ENCODE measurements around the gene KIAA1755. TPM values are rescaled to one million over a fixed set of nuclear protein-coding genes. Genes with fewer than 3 reads are reported as not detected.

Gene KIAA1755
- total RNA-seq, 3 donors from 2014 or later: not detected

GRCh38 chr20:38278763-38279162 lies 18.2 kb upstream of the KIAA1755 start:
- Mint-ChIP-seq H3K4me1 (ENCODE audit: low read depth) (no peaks in the 10 kb centered on the region), H3K27me3 (ENCODE audit: low read depth) (no peaks in the 10 kb centered on the region), H3K4me3 (no peak overlapping the region), H3K9me3 (no peaks in the 10 kb centered on the region), H3K36me3 (ENCODE audit: insufficient read depth) (no peaks in the 10 kb centered on the region)
- ATAC-seq (no peak), DNase-seq (no peak)

GRCh38 chr20:38278131-38278530 lies 17.6 kb upstream of the KIAA1755 start:
- H3K36me3 Mint-ChIP-seq (ENCODE audit: insufficient read depth): no peaks in the 10 kb centered on the region
- no peaks in the 10 kb centered on the region for H3K27me3 Mint-ChIP-seq (ENCODE audit: low read depth)
- ATAC-seq (no peak), DNase-seq (no peak)
- no peak overlapping the region for H3K4me3 Mint-ChIP-seq
- H3K9me3 Mint-ChIP-seq: no peaks in the 10 kb centered on the region
- H3K4me1 Mint-ChIP-seq (ENCODE audit: low read depth): no peaks in the 10 kb centered on the region

GRCh38 chr20:38277691-38278090 lies 17.2 kb upstream of the KIAA1755 start:
- H3K9me3 Mint-ChIP-seq: no peaks in the 10 kb centered on the region
- H3K4me3 Mint-ChIP-seq: no peak overlapping the region
- H3K4me1 Mint-ChIP-seq (ENCODE audit: low read depth): no peaks in the 10 kb centered on the region
- H3K36me3 Mint-ChIP-seq (ENCODE audit: insufficient read depth): no peaks in the 10 kb centered on the region
- ATAC-seq: no peak
- H3K27me3 Mint-ChIP-seq (ENCODE audit: low read depth): no peaks in the 10 kb centered on the region
- no peak for DNase-seq

GRCh38 chr20:38277285-38277684 lies 16.8 kb upstream of the KIAA1755 start:
- DNase-seq: no peak
- no peak for ATAC-seq
- H3K4me3 Mint-ChIP-seq: no peak overlapping the region

GRCh38 chr20:38275815-38276550 lies 15.4 kb upstream of the KIAA1755 start:
- DNase-seq: no peak
- no peak for ATAC-seq
- Mint-ChIP-seq H3K27me3 (ENCODE audit: low read depth) (peaks cover 4% of the 10 kb centered on the region), H3K9me3 (no peaks in the 10 kb centered on the region), H3K4me1 (ENCODE audit: low read depth) (no peaks in the 10 kb centered on the region), H3K4me3 (no peak overlapping the region), H3K36me3 (ENCODE audit: insufficient read depth) (no peaks in the 10 kb centered on the region)

More at GRCh38 chr20:38277285-38277684, 16.8 kb upstream of the KIAA1755 start:
- H3K9me3 Mint-ChIP-seq: no peaks in the 10 kb centered on the region
- H3K27me3 Mint-ChIP-seq (ENCODE audit: low read depth): no peaks in the 10 kb centered on the region
- no peaks in the 10 kb centered on the region for H3K36me3 Mint-ChIP-seq (ENCODE audit: insufficient read depth)
- no peaks in the 10 kb centered on the region for H3K4me1 Mint-ChIP-seq (ENCODE audit: low read depth)

GRCh38 chr20:38272961-38273360 lies 12.4 kb upstream of the KIAA1755 start:
- no peak overlapping the region for H3K4me3 Mint-ChIP-seq
- no peak for ATAC-seq
- H3K9me3 Mint-ChIP-seq: no peaks in the 10 kb centered on the region
- H3K4me1 Mint-ChIP-seq (ENCODE audit: low read depth): no peaks in the 10 kb centered on the region
- peaks cover 22% of the 10 kb centered on the region for H3K27me3 Mint-ChIP-seq (ENCODE audit: low read depth)
- no peaks in the 10 kb centered on the region for H3K36me3 Mint-ChIP-seq (ENCODE audit: insufficient read depth)
- DNase-seq: no peak

- ATAC-seq: no peak
- no peaks in the 10 kb centered on the region for H3K36me3 Mint-ChIP-seq (ENCODE audit: insufficient read depth)
- H3K4me1 Mint-ChIP-seq (ENCODE audit: low read depth): no peaks in the 10 kb centered on the region
Measured at GRCh38 chr20:38272398-38272797, 11.9 kb upstream of the KIAA1755 start.

GRCh38 chr20:38271608-38272120 lies 11.1 kb upstream of the KIAA1755 start:
- no peak for ATAC-seq
- no peaks in the 10 kb centered on the region for H3K36me3 Mint-ChIP-seq (ENCODE audit: insufficient read depth)
- H3K4me3 Mint-ChIP-seq: no peak overlapping the region
- peaks cover 23% of the 10 kb centered on the region for H3K27me3 Mint-ChIP-seq (ENCODE audit: low read depth)
- H3K9me3 Mint-ChIP-seq: no peaks in the 10 kb centered on the region
- no peaks in the 10 kb centered on the region for H3K4me1 Mint-ChIP-seq (ENCODE audit: low read depth)
- no peak for DNase-seq

More at GRCh38 chr20:38272398-38272797, 11.9 kb upstream of the KIAA1755 start:
- Mint-ChIP-seq H3K27me3 (ENCODE audit: low read depth) (peaks cover 22% of the 10 kb centered on the region), H3K4me3 (no peak overlapping the region), H3K9me3 (no peaks in the 10 kb centered on the region)
- no peak for DNase-seq

GRCh38 chr20:38270869-38271605 lies 10.5 kb upstream of the KIAA1755 start:
- ATAC-seq: no peak
- H3K4me3 Mint-ChIP-seq: no peak overlapping the region
- no peaks in the 10 kb centered on the region for H3K9me3 Mint-ChIP-seq
- H3K27me3 Mint-ChIP-seq (ENCODE audit: low read depth): peaks cover 24% of the 10 kb centered on the region
- no peaks in the 10 kb centered on the region for H3K4me1 Mint-ChIP-seq (ENCODE audit: low read depth)
- no peaks in the 10 kb centered on the region for H3K36me3 Mint-ChIP-seq (ENCODE audit: insufficient read depth)
- DNase-seq: no peak

GRCh38 chr20:38269715-38270114 lies 9.2 kb upstream of the KIAA1755 start:
- Mint-ChIP-seq H3K4me1 (ENCODE audit: low read depth) (no peaks in the 10 kb centered on the region), H3K36me3 (ENCODE audit: insufficient read depth) (no peaks in the 10 kb centered on the region), H3K27me3 (ENCODE audit: low read depth) (peaks cover 26% of the 10 kb centered on the region), H3K9me3 (no peaks in the 10 kb centered on the region), H3K4me3 (no peak overlapping the region)
- ATAC-seq (no peak), DNase-seq (no peak)

- H3K4me1 Mint-ChIP-seq (ENCODE audit: low read depth): no peaks in the 10 kb centered on the region
- DNase-seq (no peak), ATAC-seq (no peak)
- no peaks in the 10 kb centered on the region for H3K9me3 Mint-ChIP-seq
- no peaks in the 10 kb centered on the region for H3K36me3 Mint-ChIP-seq (ENCODE audit: insufficient read depth)
- H3K4me3 Mint-ChIP-seq: no peak overlapping the region
- peaks cover 33% of the 10 kb centered on the region for H3K27me3 Mint-ChIP-seq (ENCODE audit: low read depth)
Measured at GRCh38 chr20:38269040-38269439, 8.5 kb upstream of the KIAA1755 start.

- H3K9me3 Mint-ChIP-seq: no peaks in the 10 kb centered on the region
- H3K4me3 Mint-ChIP-seq: no peak overlapping the region
- peaks cover 40% of the 10 kb centered on the region for H3K27me3 Mint-ChIP-seq (ENCODE audit: low read depth)
- DNase-seq (no peak), ATAC-seq (no peak)
- no peaks in the 10 kb centered on the region for H3K4me1 Mint-ChIP-seq (ENCODE audit: low read depth)
- H3K36me3 Mint-ChIP-seq (ENCODE audit: insufficient read depth): no peaks in the 10 kb centered on the region
Measured at GRCh38 chr20:38267901-38268514, 7.5 kb upstream of the KIAA1755 start.

- no peak for ATAC-seq
- no peaks in the 10 kb centered on the region for H3K9me3 Mint-ChIP-seq
- peaks cover 43% of the 10 kb centered on the region for H3K27me3 Mint-ChIP-seq (ENCODE audit: low read depth)
- no peak for DNase-seq
- H3K4me3 Mint-ChIP-seq: no peak overlapping the region
- no peaks in the 10 kb centered on the region for H3K4me1 Mint-ChIP-seq (ENCODE audit: low read depth)
- H3K36me3 Mint-ChIP-seq (ENCODE audit: insufficient read depth): no peaks in the 10 kb centered on the region
Measured at GRCh38 chr20:38267296-38267695, 6.8 kb upstream of the KIAA1755 start.

- no peak overlapping the region for H3K4me3 Mint-ChIP-seq
- no peaks in the 10 kb centered on the region for H3K36me3 Mint-ChIP-seq (ENCODE audit: insufficient read depth)
- ATAC-seq (no peak), DNase-seq (no peak)
- peaks cover 44% of the 10 kb centered on the region for H3K27me3 Mint-ChIP-seq (ENCODE audit: low read depth)
- H3K9me3 Mint-ChIP-seq: no peaks in the 10 kb centered on the region
- H3K4me1 Mint-ChIP-seq (ENCODE audit: low read depth): no peaks in the 10 kb centered on the region
Measured at GRCh38 chr20:38266426-38266825, 5.9 kb upstream of the KIAA1755 start.

Measured in activated T-cell treated with anti-CD3 and anti-CD28 coated beads, Interleukin-2, amount 50 U/mL, for 4 hours (primary cell).